GM10266 (cell line): ENCODE measurements around the gene CROCC.
"Not testable (repeated sequence)": the region's sequence is repeated elsewhere in the genome, so short reads cannot be mapped to it uniquely, and the experiment has no call there.

Experiments
- DNase-seq: peaks from one replicate; pipeline ENCODE4 v3.0.0; 2012; ENCODE audit errors: extremely low spot score
- TF ChIP-seq, protein P1 (sequence below): IDR thresholded peaks from 2 replicates; pipeline ENCODE4 v1.5.1; 2012; ENCODE audit warnings: mild to moderate bottlenecking, low read depth; ENCODE audit not compliant: control insufficient read depth, insufficient read depth; ENCODE audit errors: missing control alignments

CROCC gene

DNA sequence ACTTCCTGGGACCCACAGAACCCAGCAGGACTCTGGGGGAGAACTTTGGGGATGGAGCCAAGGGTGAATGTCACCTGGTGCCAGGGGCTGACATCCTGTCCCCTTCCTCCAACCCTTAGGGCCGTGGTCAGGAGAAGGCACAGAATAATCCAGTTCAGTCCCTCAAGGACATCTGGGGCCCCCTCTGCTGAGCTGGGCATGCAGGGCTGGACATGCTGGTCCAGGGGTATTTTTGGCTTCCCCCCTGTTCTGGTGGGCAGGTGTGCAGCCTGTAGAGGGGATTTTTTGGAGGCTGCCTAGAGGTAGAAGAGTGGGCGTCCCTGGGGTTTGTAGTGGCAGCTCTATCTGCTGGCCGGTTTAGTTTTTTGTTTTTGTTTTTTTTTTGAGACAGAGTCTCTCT lies 3.4 kb upstream of the CROCC start:
- no peak for DNase-seq
- TF ChIP-seq, protein P1, sequence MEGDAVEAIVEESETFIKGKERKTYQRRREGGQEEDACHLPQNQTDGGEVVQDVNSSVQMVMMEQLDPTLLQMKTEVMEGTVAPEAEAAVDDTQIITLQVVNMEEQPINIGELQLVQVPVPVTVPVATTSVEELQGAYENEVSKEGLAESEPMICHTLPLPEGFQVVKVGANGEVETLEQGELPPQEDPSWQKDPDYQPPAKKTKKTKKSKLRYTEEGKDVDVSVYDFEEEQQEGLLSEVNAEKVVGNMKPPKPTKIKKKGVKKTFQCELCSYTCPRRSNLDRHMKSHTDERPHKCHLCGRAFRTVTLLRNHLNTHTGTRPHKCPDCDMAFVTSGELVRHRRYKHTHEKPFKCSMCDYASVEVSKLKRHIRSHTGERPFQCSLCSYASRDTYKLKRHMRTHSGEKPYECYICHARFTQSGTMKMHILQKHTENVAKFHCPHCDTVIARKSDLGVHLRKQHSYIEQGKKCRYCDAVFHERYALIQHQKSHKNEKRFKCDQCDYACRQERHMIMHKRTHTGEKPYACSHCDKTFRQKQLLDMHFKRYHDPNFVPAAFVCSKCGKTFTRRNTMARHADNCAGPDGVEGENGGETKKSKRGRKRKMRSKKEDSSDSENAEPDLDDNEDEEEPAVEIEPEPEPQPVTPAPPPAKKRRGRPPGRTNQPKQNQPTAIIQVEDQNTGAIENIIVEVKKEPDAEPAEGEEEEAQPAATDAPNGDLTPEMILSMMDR: no peak

DNA sequence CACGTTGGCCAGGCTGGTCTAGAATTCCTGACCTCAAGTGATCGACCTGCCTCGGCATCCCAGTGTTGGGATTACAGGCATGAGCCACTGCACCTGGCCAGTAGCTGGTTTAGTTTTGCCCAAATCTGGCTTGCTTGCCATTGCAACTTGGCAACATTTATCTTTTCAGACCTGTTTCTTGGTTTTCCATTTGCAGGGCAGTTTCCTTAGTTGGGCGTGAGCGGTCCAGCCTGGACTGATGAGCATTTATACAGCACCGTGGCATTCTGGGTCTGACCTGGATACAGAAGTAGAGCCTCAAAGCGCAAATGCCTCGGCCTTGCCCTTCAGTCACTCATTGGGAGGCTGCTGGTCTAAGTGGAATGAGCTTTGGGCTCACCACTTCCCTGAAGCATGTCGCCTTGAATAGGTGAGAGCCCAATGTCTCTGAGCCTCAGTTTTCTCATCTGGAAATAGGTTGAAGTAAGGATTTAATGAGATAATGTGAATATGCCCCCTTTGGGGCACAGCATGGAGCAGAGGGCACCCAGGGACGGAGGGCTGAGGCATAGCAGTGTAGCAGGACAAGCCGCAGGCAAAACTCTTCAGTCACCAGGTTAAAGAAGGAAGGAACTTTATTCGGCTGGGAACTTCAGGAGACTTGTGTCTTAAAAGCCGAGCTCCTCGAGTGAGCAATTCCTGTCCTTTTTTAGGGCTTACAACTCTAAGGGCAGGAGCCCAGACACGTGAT lies 2.6 kb upstream of the CROCC start:
- not testable (repeated sequence) for DNase-seq

DNA sequence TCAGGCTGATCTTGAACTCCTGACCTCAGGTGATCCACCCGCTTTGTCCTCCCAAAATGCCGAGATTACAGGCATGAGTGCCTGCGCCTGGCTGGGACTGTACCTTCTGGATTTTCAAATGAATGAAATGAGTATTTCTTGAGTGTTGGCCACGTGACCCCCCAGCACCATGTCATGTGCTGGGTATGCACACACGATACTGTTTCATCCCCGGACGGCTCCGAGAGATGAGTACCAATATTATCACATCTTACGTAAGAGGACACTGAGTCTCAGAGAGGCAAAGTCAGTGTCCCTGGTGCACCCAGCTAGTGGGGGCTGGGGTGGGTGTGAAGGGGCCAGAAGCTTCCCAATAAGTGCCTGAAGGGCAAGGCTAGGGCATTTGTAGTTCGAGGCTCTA lies 780 bp upstream of the CROCC start:
- no peak for DNase-seq
- TF ChIP-seq, protein P1: no peak

DNA sequence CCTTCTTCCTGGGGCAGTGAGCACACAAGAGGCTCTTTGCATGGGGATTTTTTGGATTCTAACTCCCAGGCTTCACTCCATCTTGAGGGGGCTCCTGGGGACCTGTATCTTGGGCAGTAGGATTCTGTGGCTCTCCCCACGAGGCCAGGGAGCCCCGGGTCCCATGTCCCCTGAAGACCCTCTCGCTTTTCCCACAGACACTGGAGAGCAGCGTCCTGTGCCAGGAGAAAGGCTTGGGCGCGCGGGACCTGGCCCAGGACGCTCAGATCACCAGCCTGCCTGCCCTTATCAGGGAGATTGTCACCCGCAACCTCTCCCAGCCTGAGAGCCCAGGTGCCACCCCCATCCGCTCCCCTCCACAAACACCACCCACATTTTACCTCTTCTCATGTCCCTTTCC lies 735 bp downstream of the CROCC start:
- DNase-seq: peak; percentile 27
- TF ChIP-seq, protein P1: no peak

DNA sequence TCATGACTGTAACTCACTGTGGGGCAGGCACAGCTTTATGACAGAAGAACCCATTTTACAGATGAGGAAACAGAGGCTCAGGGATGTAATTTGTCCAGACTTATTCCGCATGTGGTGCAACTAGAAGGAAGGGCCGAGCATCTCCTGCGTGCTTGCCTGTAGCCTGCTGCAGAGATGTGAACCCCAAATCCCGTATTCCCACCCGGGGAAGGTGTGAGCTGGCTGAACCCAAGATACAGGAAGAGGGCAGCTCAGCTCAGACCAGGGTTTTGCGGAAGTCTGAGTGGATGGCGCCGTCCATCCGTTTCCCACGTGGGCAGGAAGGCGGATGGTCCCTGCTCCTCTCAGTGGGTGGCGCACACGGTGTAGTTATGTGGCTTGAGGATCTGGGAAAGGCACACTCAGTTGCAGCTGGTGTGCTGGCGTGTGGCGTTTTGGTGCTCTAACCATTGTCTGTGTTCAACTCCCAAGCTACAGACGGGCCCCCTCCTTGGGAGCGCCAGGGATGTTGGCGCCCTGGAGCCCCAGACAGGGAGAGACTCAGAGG lies 1.2 kb downstream of the CROCC start:
- TF ChIP-seq, protein P1: no peak
- peak; percentile 36 for DNase-seq

DNA sequence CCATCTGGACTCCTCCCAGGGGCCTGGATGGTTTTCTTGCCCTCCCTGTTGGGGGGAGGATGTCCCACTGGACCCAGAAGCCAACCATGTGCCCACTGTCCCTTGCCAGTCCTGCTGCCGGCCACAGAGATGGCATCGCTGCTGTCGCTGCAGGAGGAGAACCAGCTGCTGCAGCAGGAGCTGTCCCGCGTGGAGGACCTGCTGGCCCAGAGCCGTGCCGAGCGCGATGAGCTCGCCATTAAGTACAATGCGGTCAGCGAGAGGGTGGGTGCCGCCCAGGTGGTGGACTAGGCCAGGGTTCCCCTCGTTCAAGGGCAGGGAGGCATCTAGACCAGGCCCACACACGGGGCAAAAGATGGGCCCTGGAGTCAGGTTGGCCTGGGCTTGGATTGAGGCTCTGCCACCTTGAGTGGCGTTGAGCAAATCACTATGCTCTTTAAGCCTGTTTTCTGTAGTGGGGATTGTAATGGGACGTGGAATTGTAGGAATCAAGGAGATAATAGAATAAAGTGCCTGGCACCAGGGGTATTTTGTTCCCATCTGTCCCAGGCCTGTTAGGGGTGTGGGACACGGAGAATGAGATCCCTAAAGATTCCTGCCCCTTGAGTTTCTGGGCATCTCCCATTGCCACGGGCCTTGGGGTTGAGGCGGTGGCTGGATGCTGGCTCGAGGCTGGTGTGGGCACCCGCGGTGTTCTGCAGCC lies 2.6 kb downstream of the CROCC start:
- no peak for DNase-seq
- TF ChIP-seq, protein P1: no peak

DNA sequence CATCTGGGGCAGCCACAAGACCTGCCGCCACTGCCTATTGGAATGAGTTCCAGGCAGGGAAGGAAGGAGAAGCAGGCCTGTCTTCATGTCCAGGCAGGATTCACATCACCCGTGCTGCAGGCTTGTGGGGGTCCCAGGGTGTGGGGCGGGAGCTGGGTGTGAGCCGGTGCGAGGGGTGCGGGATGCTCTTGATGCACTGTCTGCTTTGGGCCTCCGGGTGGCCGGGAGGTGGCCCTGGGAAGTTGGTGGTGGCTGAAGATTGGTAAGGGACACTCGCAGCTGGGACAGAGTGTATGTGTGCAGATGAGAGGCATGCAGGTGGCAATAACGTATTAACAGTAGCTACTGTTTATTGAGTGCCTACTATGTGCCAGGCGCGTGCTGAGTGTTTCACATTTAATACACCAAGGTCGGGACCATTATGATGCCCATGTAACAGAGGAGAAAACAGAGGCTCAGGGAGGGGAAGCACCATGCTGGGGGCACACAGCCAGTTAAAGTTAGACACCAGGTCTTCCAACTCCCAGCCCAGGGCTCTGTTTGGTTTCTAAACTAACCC lies 3.3 kb downstream of the CROCC start:
- TF ChIP-seq, protein P1: no peak
- no peak for DNase-seq
